NCI-H345 (cell line): Measurements from ENCODE around the gene TMA7B.
"Not testable (repeated sequence)": the region's sequence is repeated elsewhere in the genome, so short reads cannot be mapped to it uniquely, and the experiment has no call there.

Experiments
- DNase-seq: peaks from one replicate; lab custom pipeline; 2025; lab: John Stamatoyannopoulos, UW

The TMA7B gene

GRCh38 chr22:39932918-39933649, 27.1 kb upstream of the TMA7B start:
- DNase-seq, result no peak

- no peak for DNase-seq
These were observed 26.5 kb upstream of the TMA7B start for GRCh38 chr22:39933741-39934140.

- DNase-seq, result no peak
These were observed 25.1 kb upstream of the TMA7B start for GRCh38 chr22:39935116-39935515.

- DNase-seq, result no peak
These were observed 24.6 kb upstream of the TMA7B start for GRCh38 chr22:39935612-39936011.

- no peak for DNase-seq
These were observed 23.6 kb upstream of the TMA7B start for GRCh38 chr22:39936523-39937145.

- no peak for DNase-seq
These were observed 22.3 kb upstream of the TMA7B start for GRCh38 chr22:39937906-39938305.

GRCh38 chr22:39938509-39939111, 21.6 kb upstream of the TMA7B start:
- DNase-seq, result no peak

GRCh38 chr22:39939830-39940229, 20.4 kb upstream of the TMA7B start:
- DNase-seq, result no peak

- no peak for DNase-seq
These were observed 19.4 kb upstream of the TMA7B start for GRCh38 chr22:39940757-39941305.

- peak; percentile 83 for DNase-seq
These were observed 18.6 kb upstream of the TMA7B start for GRCh38 chr22:39941601-39942000.

- DNase-seq, result no peak
These were observed 17.6 kb upstream of the TMA7B start for GRCh38 chr22:39942439-39943230.

GRCh38 chr22:39943337-39943736, 16.9 kb upstream of the TMA7B start:
- no peak for DNase-seq

- DNase-seq, result no peak
These were observed 16.0 kb upstream of the TMA7B start for GRCh38 chr22:39943953-39944872.

- no peak for DNase-seq
These were observed 14.1 kb upstream of the TMA7B start for GRCh38 chr22:39946126-39946502.

- peak; percentile 15 for DNase-seq
These were observed 13.5 kb upstream of the TMA7B start for GRCh38 chr22:39946503-39947219.

- peak; percentile 31 for DNase-seq
These were observed 12.7 kb upstream of the TMA7B start for GRCh38 chr22:39947220-39948216.

- DNase-seq, result no peak
These were observed 10.0 kb upstream of the TMA7B start for GRCh38 chr22:39949964-39950737.

GRCh38 chr22:39951603-39952293, 8.4 kb upstream of the TMA7B start:
- not testable (repeated sequence) for DNase-seq
